GM18519 (cell line): ENCODE measurements around the gene USP22.
"Not testable (repeated sequence)": the region's sequence is repeated elsewhere in the genome, so short reads cannot be mapped to it uniquely, and the experiment has no call there.

ENCODE experiments used
- ATAC-seq: cut with Tn5 transposase; IDR thresholded peaks from one replicate; pipeline ENCODE4 v1.9.1; 2021; ENCODE audit warnings: mild to moderate bottlenecking, moderate library complexity; ENCODE audit not compliant: unreplicated experiment, low FRiP score

The USP22 gene

DNA sequence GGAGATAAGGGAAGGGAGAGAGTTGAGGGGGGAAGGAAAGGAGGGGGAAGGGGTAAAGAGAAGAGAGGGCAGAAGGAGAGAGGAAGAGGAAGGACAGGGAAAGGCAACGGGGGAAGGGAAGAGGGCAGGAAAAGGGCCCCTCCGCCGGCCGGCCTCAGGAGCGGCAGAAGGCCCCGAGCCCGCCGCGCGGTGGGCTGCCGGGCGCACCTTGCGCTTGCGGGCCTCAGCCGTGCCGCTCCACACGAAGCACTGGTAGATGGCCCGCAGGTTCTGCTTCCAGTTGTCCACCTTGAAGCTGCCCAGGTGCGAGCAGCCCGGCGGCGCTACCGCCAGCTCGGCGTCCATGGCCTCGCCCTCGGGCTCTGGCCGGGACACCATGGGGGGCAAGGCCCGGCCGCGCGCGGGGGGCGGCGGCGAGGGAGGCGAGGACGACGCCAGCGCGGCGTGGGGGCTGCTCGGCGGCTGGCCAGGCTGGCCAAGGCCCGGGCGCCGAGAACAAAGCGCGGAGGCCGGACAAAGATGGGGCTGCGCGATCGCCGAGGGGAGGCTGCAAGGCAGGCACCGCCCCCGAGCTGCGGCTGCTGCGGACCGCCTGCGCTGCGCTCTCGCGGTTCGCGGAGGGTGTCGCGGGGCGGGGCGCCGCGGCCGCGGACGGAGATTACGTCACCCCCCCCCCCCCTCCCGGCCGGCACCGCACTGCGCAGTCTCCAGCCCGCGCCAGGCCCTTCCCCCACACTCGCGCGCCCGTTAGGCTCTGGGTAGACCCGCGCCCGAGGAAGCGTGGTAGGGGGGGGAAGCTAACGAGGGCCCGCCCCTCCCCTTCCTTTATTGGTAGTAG, at the start of gene USP22:
Gene USP22 (minus strand): TSS at position 554 of the 838 bp plus-strand sequence. CDS start 176 bp downstream, at position 378.
- peak; percentile 42 for ATAC-seq

DNA sequence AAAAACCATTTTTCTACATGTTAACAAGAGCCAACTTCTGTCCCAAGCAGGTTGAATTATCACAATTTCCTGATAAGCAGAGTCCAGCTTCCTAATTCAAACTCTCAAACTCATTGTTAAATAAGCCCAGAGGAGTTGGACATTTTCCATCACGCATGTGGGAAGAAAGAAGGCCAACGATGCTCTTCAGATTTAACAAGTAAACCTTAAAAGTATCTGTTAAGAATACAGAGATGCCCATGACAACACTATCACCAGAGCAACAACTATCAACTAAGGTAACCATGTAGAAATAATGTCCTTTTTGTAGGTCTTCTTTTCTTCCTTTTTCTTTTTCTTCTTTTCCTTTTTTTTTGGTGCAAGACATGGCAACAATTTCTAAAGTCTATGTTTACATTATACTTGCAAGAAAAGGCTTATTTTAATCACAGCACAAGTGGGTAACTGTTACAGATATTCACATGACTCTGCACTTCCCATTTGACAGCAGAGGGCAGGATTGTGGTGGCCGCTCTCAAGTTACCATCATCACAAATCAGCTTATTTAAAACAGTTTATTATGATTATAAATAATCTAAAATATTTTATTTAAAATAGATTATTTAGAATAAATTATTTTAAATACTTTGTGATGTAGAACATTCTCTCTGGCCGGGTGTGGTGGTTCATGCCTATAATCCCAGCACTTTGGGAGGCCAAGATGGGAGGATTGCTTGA, 48.2 kb upstream of the USP22 start:
- no peak for ATAC-seq

DNA sequence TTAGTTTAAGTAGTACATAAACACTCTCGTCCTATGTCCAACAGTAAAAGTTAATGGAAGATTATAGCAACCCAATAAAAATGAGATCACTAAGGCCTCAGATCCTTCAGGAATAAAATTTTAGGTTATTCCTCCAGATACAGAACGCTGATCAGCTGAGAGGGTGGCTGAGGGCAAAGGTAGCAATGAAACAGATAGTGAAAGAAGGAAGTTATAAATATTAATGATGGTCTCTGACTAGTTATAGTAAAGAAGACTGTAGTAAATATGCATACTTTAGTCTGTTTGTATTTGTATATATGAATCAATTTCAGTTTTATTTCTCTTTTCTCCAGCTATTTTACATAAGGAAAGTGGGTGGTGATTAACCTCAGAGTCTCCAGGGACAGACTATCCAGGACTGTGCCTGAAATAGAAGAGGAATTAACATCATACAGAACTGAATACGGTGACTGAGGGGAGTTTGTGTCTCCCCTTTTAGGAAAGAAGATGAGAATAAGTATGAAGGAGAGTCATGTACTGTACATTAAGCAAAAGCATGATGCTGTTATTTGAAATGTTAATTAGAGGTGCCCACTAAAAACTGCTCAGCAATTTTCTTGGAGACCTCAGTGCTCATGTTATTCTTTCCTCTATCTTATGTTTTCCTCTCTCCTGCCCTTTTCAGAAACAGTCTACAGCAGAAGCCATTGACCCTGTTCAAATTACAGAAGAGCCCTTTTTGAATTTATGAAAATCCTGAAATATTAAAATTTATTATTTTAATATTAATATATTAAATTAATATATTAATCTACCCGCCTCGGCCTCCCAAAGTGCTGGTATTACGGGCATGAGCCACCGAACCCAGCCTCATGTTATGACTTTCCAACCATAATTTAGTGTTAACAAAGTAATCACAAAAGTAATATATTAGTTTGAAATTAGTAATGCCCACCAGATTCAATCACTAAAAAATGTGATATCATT, 47.4 kb upstream of the USP22 start:
- ATAC-seq: no peak

DNA sequence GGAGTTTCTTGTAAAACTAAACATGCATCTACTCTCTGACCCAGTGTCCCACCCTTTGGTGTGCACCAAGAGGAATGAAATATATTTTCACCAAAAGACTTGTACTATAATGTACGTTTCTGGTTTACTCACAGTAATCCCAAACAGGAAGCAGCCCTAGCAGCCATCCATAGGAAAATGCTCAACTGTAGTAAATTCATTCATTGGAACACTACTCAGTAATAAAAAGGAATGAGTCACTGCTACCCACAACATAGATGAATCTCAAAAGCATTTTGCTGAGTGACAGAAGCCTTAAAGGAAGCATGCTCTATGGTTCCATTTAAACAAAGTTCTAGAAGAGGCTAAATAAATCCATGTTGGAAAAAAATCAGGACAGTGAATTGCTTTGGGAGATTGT, 46.3 kb upstream of the USP22 start:
- ATAC-seq: no peak

DNA sequence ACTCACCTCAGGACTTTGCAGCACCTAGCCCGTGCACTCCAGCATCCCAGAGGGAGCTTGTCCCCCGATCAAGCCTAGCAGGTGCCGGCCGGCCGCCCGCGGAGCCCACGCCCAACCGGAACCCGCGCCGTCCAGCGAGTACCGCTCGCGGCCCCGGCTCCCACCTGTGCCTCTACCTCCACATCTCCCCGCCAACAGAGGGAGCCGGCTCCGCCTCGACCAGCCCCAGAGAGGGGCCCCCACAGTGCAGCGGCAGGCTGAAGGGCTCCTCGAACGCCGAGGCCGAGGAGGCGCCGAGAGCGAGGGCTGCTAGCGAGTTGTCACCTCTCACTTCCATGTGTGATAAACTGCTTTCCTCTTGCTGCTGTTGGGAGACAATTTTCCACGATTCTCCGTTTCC, 42.9 kb upstream of the USP22 start:
- no peak for ATAC-seq

DNA sequence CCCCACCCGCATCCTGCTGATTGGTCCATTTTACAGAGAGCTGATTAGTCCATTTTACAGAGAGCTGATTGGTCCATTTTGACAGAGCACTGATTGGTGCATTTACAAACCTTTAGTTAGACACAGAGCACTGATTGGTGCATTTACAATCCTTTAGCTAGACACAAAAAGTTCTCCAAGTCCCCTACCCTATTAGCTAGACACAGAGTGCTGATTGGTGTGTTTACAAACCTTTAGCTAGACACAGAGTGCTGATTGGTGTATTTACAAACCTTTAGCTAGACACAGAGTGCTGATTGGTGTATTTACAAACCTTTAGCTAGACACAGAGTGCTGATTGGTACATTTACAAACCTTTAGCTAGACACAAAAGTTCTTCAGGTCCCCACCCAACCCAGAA, 42.5 kb upstream of the USP22 start:
- not testable (repeated sequence) for ATAC-seq

DNA sequence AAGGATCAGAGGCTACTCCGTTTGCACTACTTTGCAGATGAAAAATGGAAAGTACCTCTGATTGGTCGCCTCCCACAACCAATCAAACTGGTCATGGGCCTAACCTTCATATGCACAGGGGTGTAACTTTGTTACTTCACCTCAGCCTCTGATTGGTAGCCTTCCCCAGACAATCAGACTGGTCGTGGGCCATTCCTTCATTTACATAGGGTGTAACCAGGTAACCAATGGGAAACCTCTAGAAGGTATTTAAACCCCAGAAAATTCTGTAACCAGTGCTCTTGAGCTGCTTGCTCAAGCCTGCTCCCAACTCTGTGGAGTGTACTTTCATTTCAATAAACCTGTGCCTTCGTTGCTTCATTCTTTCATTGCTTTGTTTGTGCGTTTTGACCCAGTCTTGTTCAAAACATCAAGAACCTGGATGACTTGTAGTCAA, 39.2 kb upstream of the USP22 start:
- no peak for ATAC-seq

DNA sequence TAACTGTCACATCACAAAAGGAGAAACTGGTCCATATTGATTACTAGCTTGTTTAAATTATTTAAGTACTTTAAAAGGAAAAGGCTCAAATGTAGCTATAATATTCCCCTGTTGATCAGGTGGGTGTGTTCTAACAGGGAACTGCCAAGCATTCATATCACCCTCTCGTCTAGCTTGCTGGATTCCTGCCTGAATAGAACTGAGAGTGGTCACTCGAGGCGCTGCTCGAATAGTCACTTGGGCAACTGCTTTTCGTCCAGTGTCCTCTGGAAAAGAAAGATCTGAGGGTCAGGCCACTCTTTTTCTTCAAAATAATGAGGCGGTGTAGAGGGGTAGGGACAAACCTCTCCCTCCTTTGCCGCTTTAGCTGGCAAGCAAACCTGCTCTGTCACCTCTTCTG, 36.4 kb upstream of the USP22 start:
- ATAC-seq: no peak

DNA sequence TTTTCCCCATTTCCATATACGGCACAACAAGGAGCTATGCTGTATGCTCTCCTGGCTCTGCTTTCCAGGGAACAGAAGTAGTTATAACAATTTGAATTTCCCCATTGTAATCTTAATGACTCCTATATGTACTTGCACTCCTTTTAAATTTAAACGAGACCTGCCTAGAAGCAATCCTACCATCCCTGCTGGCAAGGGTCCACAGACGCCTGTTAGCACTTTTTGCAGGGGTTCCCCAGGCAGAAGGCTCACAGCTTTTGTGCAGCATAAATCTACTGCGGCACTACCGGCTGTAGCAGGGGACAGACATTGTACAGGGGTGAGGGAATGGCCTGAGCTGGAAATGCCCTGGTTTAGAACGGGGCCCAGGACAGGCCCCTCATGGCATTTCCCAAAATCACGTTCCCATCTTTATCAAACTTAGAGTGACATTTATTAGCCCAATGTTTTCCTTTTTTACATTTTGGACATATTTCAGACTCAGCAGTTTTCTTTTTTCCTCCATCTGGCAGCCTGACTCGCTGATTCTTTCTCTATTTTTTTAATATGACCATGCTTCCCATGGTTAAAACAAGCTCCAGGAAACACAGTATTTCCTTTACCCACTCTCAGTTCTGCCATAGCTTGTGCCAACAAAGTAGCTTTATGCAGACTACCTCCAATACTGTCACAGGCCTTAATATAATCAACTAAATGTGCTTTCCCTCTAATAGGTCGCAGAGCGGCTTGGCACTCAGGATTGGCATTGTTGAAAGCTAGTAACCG, 35.4 kb upstream of the USP22 start:
- no peak for ATAC-seq

DNA sequence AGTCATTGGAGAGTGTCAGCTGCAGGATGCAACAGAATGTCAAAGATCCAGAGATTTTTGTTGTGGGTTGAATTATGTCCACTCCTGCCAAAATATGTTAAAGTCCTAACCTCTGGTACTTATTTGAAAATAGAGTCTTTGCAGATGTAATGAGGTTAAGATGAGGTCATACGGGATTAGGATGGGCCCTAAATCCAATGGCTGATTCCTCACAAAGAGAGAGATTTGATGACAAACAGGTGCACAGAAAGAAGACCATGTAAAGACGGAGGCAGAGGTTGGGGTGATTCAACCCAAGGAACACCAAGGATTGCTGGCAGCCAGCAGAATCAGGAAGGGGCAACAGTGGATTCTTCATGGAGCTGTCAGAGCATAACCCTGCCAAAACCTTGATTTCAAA, 34.5 kb upstream of the USP22 start:
- no peak for ATAC-seq

DNA sequence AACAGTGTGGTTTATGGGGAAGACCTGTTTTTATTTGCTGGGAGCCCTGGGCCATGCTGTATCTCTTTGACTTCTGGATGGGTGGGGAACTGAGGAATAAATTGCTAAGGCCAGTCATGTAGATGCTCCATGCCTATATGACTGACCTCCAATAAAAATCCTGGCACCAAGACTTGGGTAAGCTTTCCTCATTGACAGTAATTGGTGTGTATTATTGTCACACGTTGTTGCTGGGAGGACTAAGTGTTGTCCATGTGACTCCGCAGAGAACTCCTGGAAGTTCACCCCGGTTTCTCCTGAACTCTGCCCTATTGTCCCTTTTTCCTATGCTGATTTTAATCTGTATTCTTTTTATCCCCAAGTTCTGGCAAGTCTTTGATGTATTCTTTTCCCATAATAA, 33.4 kb upstream of the USP22 start:
- ATAC-seq: no peak

DNA sequence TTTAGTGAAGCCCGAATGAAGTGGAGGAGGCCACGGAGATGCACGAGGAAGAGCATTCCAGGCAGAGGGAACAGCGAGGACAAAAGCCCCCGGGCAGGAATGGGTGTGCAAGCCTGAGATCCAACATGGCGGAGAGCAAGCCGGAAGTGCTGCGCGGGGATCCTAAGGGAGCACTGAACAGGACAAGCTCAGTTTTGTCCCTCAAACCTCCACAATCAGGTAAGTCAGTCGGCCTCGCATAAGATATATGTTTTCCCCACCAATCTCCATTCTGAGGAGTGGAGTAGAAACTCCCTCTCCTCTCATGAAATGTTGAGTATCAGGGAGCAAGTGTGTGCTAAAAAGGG, 32.9 kb upstream of the USP22 start:
- no peak for ATAC-seq

DNA sequence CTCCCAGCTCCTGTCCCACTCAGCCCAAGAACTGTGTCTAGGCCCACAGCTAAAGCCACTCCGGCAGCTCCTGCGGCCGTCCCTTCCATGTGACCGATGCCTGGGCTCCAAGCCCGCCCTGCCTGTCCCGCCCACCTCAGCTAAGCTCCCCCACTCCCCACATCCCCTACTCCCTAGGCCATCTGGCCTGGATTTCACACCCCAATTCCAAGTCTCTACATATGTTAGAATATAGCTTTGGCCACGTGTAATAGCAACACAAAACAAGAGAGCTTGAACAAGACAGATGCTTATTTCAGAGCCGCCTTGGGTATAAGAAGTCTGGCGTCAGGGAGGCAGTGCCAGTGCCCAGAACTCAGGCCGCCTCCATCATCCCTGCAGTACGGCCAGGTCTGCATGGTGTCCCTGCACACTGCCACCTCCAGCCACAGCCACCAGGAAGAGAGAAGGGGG, 30.0 kb upstream of the USP22 start:
- no peak for ATAC-seq

DNA sequence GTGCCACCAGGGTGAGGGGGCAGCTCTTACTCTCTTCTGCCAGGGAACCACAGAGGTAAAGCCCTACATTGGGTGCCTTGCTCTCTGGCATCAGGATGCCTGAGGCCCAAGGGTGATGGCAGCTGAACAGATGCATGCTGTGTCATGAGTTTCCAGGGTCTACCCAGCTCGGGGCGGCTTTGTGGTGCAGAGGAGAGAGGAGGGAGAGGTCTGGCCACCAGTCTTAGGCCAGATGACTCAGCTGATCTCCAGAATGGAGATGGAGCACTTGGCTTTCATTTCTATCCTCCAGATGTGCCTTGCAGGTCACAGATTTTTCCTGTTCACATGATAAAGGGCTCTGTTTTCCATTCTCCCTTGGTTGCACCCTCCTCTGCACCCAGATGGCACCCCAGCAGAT, 23.6 kb upstream of the USP22 start:
- ATAC-seq: no peak

DNA sequence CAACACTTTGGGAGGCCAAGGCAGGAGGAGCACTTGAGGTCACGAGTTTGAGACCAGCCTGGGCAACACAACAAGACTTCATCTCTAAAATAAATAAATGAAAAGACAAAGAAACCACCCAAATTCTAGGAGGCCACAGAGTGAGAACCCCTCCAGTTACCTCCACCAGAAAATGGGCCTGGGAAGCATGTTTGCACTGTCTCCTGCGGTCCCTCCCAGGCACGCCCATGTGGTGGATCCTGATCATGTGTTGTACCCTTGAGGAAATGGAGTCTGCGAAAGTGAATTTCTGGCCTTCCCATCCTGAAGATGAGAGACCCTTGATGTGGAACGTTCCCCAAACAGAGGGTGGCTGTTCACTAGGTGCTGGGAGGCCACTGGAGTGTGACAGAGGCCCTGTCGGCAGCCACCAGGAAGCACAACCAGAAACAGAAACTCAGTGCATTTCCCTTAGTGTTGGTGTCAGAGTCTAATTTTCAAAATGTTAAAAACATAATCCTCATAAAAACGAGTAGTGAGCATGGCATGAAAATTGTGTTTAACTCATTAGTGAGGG, 19.2 kb upstream of the USP22 start:
- peak; percentile 59 for ATAC-seq

DNA sequence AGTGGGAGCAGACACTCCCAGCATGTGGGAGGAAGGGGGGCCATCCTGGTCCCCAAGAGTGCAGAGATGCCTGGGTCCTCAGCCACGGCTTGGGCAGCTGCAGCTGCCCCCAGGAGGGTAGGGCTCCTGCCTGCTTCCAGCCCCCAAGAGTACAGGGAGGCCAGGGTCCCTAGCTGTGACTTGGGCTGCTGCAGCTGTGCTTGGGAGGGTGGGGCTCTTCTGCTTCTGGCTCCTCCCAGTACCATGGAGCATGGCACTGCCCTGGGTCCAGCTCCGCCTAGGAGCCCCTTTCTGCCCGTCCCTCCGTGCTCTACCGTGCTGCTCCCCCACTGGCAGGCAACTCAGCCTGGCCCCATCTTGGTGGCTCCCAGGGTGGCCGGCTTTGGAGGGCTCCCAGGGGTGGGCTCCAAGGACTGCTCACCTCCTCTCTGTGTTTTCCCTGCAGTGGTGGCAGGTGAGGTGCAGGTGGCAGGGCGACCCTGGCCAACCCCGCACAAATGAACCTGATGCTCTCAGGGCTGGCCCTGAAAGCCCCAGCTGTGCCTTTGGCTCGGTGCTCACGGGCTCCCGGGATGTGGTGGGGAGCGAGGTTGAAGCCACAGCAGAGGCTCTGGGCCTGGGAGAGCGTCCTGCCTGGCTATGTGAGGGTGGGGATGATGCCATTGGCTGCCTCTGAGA, 18.5 kb upstream of the USP22 start:
- ATAC-seq: no peak

DNA sequence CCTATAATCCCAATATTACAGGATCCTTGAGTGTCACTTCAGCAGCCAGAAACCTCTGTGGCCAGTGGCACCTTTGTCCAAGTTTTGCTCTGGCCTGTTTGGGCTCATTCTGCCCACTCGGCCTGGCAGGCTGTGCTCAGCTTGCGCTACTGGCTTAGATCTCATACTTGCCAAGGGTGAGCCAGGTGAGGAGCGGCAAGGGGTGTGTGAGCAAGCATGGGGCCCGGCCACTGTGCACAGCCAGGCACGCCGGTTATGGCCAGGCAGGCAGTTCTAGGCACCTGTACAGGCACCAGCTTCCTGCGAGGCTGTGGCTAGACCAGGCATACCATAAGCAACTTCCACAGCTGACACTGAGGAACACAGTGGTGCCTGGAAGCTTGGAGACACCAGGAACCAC, 16.9 kb upstream of the USP22 start:
- no peak for ATAC-seq

DNA sequence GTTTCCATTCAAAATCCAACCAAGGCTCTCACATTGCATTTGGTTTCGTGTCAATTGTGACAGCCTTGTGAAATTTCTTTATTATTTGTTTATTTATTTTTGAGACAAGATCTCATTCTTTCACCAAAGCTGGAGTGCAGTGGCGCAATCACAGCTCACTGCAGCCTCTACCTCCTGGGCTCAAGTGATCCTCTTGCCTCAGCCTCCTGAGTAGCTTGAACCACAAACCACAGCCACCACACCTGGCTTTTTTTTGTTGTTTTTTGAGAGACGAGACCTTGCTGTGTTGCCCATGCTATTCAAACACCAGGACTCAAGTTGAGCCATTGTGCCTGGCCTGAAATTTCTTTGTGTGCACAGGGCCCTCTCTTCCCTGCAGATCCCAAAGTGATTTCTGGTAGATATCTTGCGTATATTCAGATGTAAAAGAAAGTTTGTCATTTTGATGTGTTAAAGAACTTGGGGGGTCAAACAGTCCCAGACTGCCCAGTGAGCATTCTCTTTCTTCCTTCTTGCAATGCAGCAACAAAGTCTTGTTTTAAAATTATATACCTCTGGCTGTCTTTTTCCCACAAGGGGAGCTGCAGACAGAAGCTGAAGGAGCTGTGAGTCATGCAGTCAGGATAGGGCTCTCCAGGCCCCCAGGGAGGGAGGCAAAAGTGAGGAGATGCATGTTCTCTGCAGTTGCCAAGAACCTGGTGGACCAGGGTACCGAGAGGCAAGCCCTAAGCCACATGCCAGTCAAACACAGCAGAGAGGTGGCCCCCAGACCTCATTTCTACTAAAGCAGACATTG, 15.5 kb upstream of the USP22 start:
- ATAC-seq: no peak
